ENCODE results near the gene NIPSNAP3A.

NIPSNAP3A gene

GRCh38 chr9:104800068-104800785 is 52.7 kb downstream of the NIPSNAP3A start:
- Histone ChIP-seq H3K4me3 (ENCODE audit: low read depth, low read length) (no peak overlapping the region), H3K4me1 (no peaks in the 10 kb centered on the region), H3K36me3 (ENCODE audit: control insufficient read depth, insufficient read depth, low read length) (no peaks in the 10 kb centered on the region), H3K9me3 (ENCODE audit: control insufficient read depth, low read length) (no peaks in the 10 kb centered on the region), H3K4me2 (ENCODE audit: low read length) (no peak overlapping the region), H3K9ac (no peak overlapping the region), H3K79me2 (no peaks in the 10 kb centered on the region), H3K27ac (no peak overlapping the region), H2AFZ (no peak overlapping the region), H3K27me3 (ENCODE audit: control insufficient read depth, insufficient read depth, low read length) (no peaks in the 10 kb centered on the region)
- TF ChIP-seq CTCF (IDR thresholded peaks at IDR 0.05), result no peak

GRCh38 chr9:104802110-104802509 is 54.6 kb downstream of the NIPSNAP3A start:
- Histone ChIP-seq H3K36me3 (ENCODE audit: control insufficient read depth, insufficient read depth, low read length) (no peaks in the 10 kb centered on the region), H3K4me3 (ENCODE audit: low read depth, low read length) (no peak overlapping the region), H3K79me2 (no peaks in the 10 kb centered on the region), H3K4me1 (no peaks in the 10 kb centered on the region), H3K9me3 (ENCODE audit: control insufficient read depth, low read length) (no peaks in the 10 kb centered on the region), H2AFZ (no peak overlapping the region), H3K27ac (no peak overlapping the region), H3K4me2 (ENCODE audit: low read length) (no peak overlapping the region), H3K9ac (no peak overlapping the region), H3K27me3 (ENCODE audit: control insufficient read depth, insufficient read depth, low read length) (no peaks in the 10 kb centered on the region)
- no peak for TF ChIP-seq CTCF (IDR thresholded peaks at IDR 0.05)

GRCh38 chr9:104802906-104803305 is 55.4 kb downstream of the NIPSNAP3A start:
- H3K4me2 ChIP-seq (ENCODE audit: low read length), result no peak overlapping the region
- no peaks in the 10 kb centered on the region for H3K79me2 ChIP-seq
- H3K4me3 ChIP-seq (ENCODE audit: low read depth, low read length), result no peak overlapping the region
- no peak overlapping the region for H2AFZ ChIP-seq
- H3K9me3 ChIP-seq (ENCODE audit: control insufficient read depth, low read length), result no peaks in the 10 kb centered on the region
- H3K9ac ChIP-seq, result no peak overlapping the region
- no peaks in the 10 kb centered on the region for H3K36me3 ChIP-seq (ENCODE audit: control insufficient read depth, insufficient read depth, low read length)
- no peak for TF ChIP-seq CTCF (IDR thresholded peaks at IDR 0.05)
- H3K27me3 ChIP-seq (ENCODE audit: control insufficient read depth, insufficient read depth, low read length), result no peaks in the 10 kb centered on the region
- no peaks in the 10 kb centered on the region for H3K4me1 ChIP-seq
- no peak overlapping the region for H3K27ac ChIP-seq

- no peak for TF ChIP-seq CTCF (IDR thresholded peaks at IDR 0.05)
- H3K36me3 ChIP-seq (ENCODE audit: control insufficient read depth, insufficient read depth, low read length), result no peaks in the 10 kb centered on the region
- no peak overlapping the region for H3K27ac ChIP-seq
Observed at GRCh38 chr9:104805441-104805840, 58.0 kb downstream of the NIPSNAP3A start.

GRCh38 chr9:104808035-104808614 is 60.6 kb downstream of the NIPSNAP3A start:
- H3K79me2 ChIP-seq, result no peaks in the 10 kb centered on the region
- H3K9ac ChIP-seq, result no peak overlapping the region
- no peaks in the 10 kb centered on the region for H3K27me3 ChIP-seq (ENCODE audit: control insufficient read depth, insufficient read depth, low read length)
- no peak for TF ChIP-seq CTCF (IDR thresholded peaks at IDR 0.05)
- H3K4me2 ChIP-seq (ENCODE audit: low read length), result no peak overlapping the region
- no peak overlapping the region for H3K4me3 ChIP-seq (ENCODE audit: low read depth, low read length)
- H3K4me1 ChIP-seq, result no peaks in the 10 kb centered on the region
- H3K36me3 ChIP-seq (ENCODE audit: control insufficient read depth, insufficient read depth, low read length), result no peaks in the 10 kb centered on the region
- no peak overlapping the region for H3K27ac ChIP-seq
- H3K9me3 ChIP-seq (ENCODE audit: control insufficient read depth, low read length), result no peaks in the 10 kb centered on the region
- H2AFZ ChIP-seq, result no peak overlapping the region

More at GRCh38 chr9:104805441-104805840, 58.0 kb downstream of the NIPSNAP3A start:
- no peak overlapping the region for H3K4me3 ChIP-seq (ENCODE audit: low read depth, low read length)
- H3K27me3 ChIP-seq (ENCODE audit: control insufficient read depth, insufficient read depth, low read length), result no peaks in the 10 kb centered on the region
- H3K4me2 ChIP-seq (ENCODE audit: low read length), result no peak overlapping the region
- no peaks in the 10 kb centered on the region for H3K79me2 ChIP-seq
- no peaks in the 10 kb centered on the region for H3K9me3 ChIP-seq (ENCODE audit: control insufficient read depth, low read length)
- no peak overlapping the region for H2AFZ ChIP-seq
- no peak overlapping the region for H3K9ac ChIP-seq
- H3K4me1 ChIP-seq, result no peaks in the 10 kb centered on the region
